ENCODE measurements around the gene CDKN1A.

CDKN1A gene

GRCh38 chr6:36656441-36656840 lies 22.1 kb upstream of the CDKN1A start:
- no peak for DNase-seq

GRCh38 chr6:36657271-36657670 lies 21.2 kb upstream of the CDKN1A start:
- DNase-seq, result no peak

GRCh38 chr6:36657942-36658544 lies 20.5 kb upstream of the CDKN1A start:
- peak; percentile 85 for DNase-seq

GRCh38 chr6:36659271-36659670 lies 19.2 kb upstream of the CDKN1A start:
- peak; percentile 94 for DNase-seq

GRCh38 chr6:36660771-36661471 lies 17.6 kb upstream of the CDKN1A start:
- DNase-seq, result no peak

GRCh38 chr6:36662380-36662779 lies 16.1 kb upstream of the CDKN1A start:
- no peak for DNase-seq

- no peak for DNase-seq
These were observed 15.7 kb upstream of the CDKN1A start for GRCh38 chr6:36662827-36663256.

- DNase-seq, result no peak
These were observed 14.7 kb upstream of the CDKN1A start for GRCh38 chr6:36663504-36664446.

GRCh38 chr6:36665180-36665579 lies 13.3 kb upstream of the CDKN1A start:
- no peak for DNase-seq

GRCh38 chr6:36666287-36666686 lies 12.2 kb upstream of the CDKN1A start:
- DNase-seq, result no peak

- peak; percentile 88 for DNase-seq
These were observed 11.5 kb upstream of the CDKN1A start for GRCh38 chr6:36666826-36667591.

- DNase-seq, result no peak
These were observed 9.9 kb upstream of the CDKN1A start for GRCh38 chr6:36668591-36668990.

- DNase-seq, result no peak
These were observed 9.5 kb upstream of the CDKN1A start for GRCh38 chr6:36669002-36669401.

- no peak for DNase-seq
These were observed 8.2 kb upstream of the CDKN1A start for GRCh38 chr6:36670271-36670670.

- no peak for DNase-seq
These were observed 6.7 kb upstream of the CDKN1A start for GRCh38 chr6:36671687-36672375.

GRCh38 chr6:36673882-36674281 lies 4.6 kb upstream of the CDKN1A start:
- DNase-seq, result no peak

GRCh38 chr6:36674942-36675341 lies 3.6 kb upstream of the CDKN1A start:
- DNase-seq, result no peak

GRCh38 chr6:36676141-36677058 lies 2.1 kb upstream of the CDKN1A start:
- DNase-seq, result no peak

- DNase-seq, result no peak
These were observed 1.3 kb upstream of the CDKN1A start for GRCh38 chr6:36677059-36677749.

GRCh38 chr6:36677753-36678487 lies 594 bp upstream of the CDKN1A start:
- no peak for DNase-seq
